Adrenal gland (tissue), 12 donors: ENCODE results near the gene RIT2. TPM values are rescaled to one million over a fixed set of nuclear protein-coding genes. Genes with fewer than 3 reads are reported as not detected.

Experiments used
- DNase-seq, 7 donors: peaks; one replicate each; pipeline ENCODE4 v3.0.0-alpha.2; 2019 to 2020
- H3K27ac ChIP-seq, 5 donors: fragments of 200-600 bp; sonication (generic) in 4 of 5; 1 replicate in 3 of 5; 2 replicates in 2 of 5; pipeline versions ENCODE4 v1.5.1 to v1.8.0; 2016 to 2020; ENCODE audit warnings: mild to moderate bottlenecking in 1 of 5
- H3K27me3 ChIP-seq: fragments of 200-600 bp; 2 replicates; pipeline ENCODE4 v1.8.0; 2021
- H3K36me3 ChIP-seq, 2 donors: fragments of 200-600 bp; replicated peaks in 1 of 2; 1 replicate in 1 of 2; 2 replicates in 1 of 2; pipeline versions ENCODE4 v1.5.1 to v1.8.0; 2018 to 2022
- H3K4me1 ChIP-seq, 2 donors: fragments of 200-600 bp; replicated peaks in 1 of 2; 1 replicate in 1 of 2; 2 replicates in 1 of 2; pipeline versions ENCODE4 v1.5.1 to v1.8.0; 2018 to 2021
- H3K4me3 ChIP-seq, 4 donors: fragments of 200-600 bp; sonication (generic) in 3 of 4; one replicate each; pipeline ENCODE4 v1.5.1; 2016 to 2018
- H3K9me3 ChIP-seq, 3 donors: fragments of 200-600 bp; sonication (generic) in 1 of 3; replicated peaks in 1 of 3; 1 replicate in 2 of 3; 2 replicates in 1 of 3; pipeline versions ENCODE4 v1.5.1 to v1.8.0; 2016 to 2021
- CTCF ChIP-seq, 6 experiments: fragments of 450-650 bp in 4 of 6; fragments of 200-600 bp in 2 of 6; sonication (generic) in 1 of 6; IDR thresholded peaks; 1 replicate in 5 of 6; 2 replicates in 1 of 6; pipeline versions ENCODE4 v1.5.1 to v1.8.0; 2016 to 2021; ENCODE audit warnings: antibody characterized with exemption in 6 of 6, mild to moderate bottlenecking in 2 of 6, moderate library complexity in 1 of 6
- POLR2A ChIP-seq, 2 donors: fragments of 450-650 bp; IDR thresholded peaks; one replicate each; pipeline ENCODE4 v1.6.1; 2017; ENCODE audit warnings: antibody characterized with exemption in 2 of 2, mild to moderate bottlenecking in 2 of 2, moderate library complexity in 1 of 2
- WGBS, 4 donors: extraction: QIAGEN DNeasy Blood & Tissue Kit in 2 of 4; methylation state at CpG; one replicate each; pipeline versions ENCODE4 v1.1.5 to v1.1.7; 2013 to 2017; 5-methylcytosine and 5-hydroxymethylcytosine counted together
- intact Hi-C, 2 donors: fragments of 100-400 bp; cut with DNase I; formaldehyde crosslinking; loops; one replicate each; pipeline versions ENCODE4 v1.14.1 to v1.15.0; 2022 to 2023
- polyA plus RNA-seq, 3 donors: library from polyadenylated mRNA; stranded (reverse); fragments of 200-250 nt in 2 of 3; fragments of 350-450 nt in 1 of 3; fragmentation: Illumina TruSeq in 1 of 3; extraction: RNeasy Lipid Tissue Mini Kit (QIAGEN cat#74804) in 1 of 3; gene quantifications; one replicate each; pipeline ENCODE4 v1.2.3, GENCODE V29; 2013 to 2014
- total RNA-seq, 9 donors: library from RNA; depleted of rRNA in 4 of 9; stranded (reverse); fragments of >200 nt in 4 of 9; fragments of 120-200 nt in 1 of 9; fragmentation: NEBNext Ultra II Directional in 1 of 9; extraction: Animal tissue kit (Norgen Biotek cat#: 25700) in 1 of 9; gene quantifications; one replicate each; pipeline versions ENCODE4 v1.1.0 to v1.2.4, GENCODE V29; 2013 to 2023
- donor health status: healthy with polysubstance abuse.
- donor health status: Bipolar disorder and iron deficiency.
- donor health status: DM: yes; HTN: yes; CAD: no.
- donor health status: DM: no; HTN: no; CAD: no.
- donor health status: DM: no; HTN: no; CAD: no.
- donor health status: DM: yes; HTN: yes; CAD: no.

RIT2 gene
- total and polyA plus RNA-seq, 12 donors = 0.20 to 0.99 (median 0.28) TPM; not detected in 7

DNA sequence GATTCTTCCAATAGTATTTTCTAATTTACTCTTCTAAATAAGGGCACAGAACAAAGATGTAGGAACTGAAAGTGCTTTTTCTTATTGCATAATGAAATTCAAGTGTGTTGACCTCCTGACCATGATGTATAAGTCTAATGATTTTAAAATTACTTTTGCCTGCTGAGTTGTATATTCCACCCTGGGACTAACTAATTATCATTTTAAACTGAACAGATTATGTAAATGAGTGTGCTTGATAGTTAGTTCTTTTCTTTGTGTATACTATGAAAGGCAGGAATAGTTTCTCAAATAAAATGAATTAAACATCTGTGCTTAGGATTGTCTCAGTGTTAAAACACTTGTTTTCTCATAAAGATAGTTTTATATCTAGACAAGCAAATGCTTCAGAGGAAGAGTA lies 284.5 kb downstream of the RIT2 start:
- Histone ChIP-seq H3K9me3 (no peaks in the 10 kb centered on the region), H3K36me3 (no peaks in the 10 kb centered on the region), H3K4me3 (no peak overlapping the region), H3K27me3 (no peaks in the 10 kb centered on the region), H3K4me1 (no peaks in the 10 kb centered on the region), H3K27ac (no peak overlapping the region)
- no peak for DNase-seq
- intact Hi-C loops = no loop called here
- no peak for TF ChIP-seq POLR2A (IDR thresholded peaks at IDR 0.05)
- TF ChIP-seq CTCF (IDR thresholded peaks at IDR 0.05) = no peak

- no peak for DNase-seq
- H3K27me3 ChIP-seq = no peaks in the 10 kb centered on the region
- H3K27ac ChIP-seq = no peak overlapping the region
- no peaks in the 10 kb centered on the region for H3K4me1 ChIP-seq
- WGBS, 4 donors = 83 to 93% (median 92%) methylated on average over 1 of the region's 1 CpG
- H3K36me3 ChIP-seq = no peaks in the 10 kb centered on the region
- no peaks in the 10 kb centered on the region for H3K9me3 ChIP-seq
- intact Hi-C loops = no loop called here
- TF ChIP-seq POLR2A (IDR thresholded peaks at IDR 0.05) (no peak), CTCF (IDR thresholded peaks at IDR 0.05) (no peak)
- no peak overlapping the region for H3K4me3 ChIP-seq
These were observed 286.6 kb downstream of the RIT2 start for GRCh38 chr18:42828881-42829280.

- H3K4me1 ChIP-seq = no peaks in the 10 kb centered on the region
- H3K27me3 ChIP-seq = no peaks in the 10 kb centered on the region
- no peaks in the 10 kb centered on the region for H3K9me3 ChIP-seq
- H3K36me3 ChIP-seq = no peaks in the 10 kb centered on the region
- TF ChIP-seq POLR2A (IDR thresholded peaks at IDR 0.05) (no peak), CTCF (IDR thresholded peaks at IDR 0.05) (no peak)
- H3K27ac ChIP-seq = no peak overlapping the region
- H3K4me3 ChIP-seq = no peak overlapping the region
- intact Hi-C loops = no loop called here
- DNase-seq = no peak
These were observed 291.3 kb downstream of the RIT2 start for GRCh38 chr18:42824178-42824577.

GRCh38 chr18:42822711-42823110 lies 292.8 kb downstream of the RIT2 start:
- no peak for TF ChIP-seq POLR2A (IDR thresholded peaks at IDR 0.05)
- no peak for TF ChIP-seq CTCF (IDR thresholded peaks at IDR 0.05)
- intact Hi-C loops = no loop called here

More at GRCh38 chr18:42822711-42823110, 292.8 kb downstream of the RIT2 start:
- Histone ChIP-seq H3K9me3 (no peaks in the 10 kb centered on the region), H3K36me3 (no peaks in the 10 kb centered on the region), H3K4me3 (no peak overlapping the region), H3K4me1 (no peaks in the 10 kb centered on the region), H3K27me3 (no peaks in the 10 kb centered on the region), H3K27ac (no peak overlapping the region)
- DNase-seq = no peak
- WGBS, 4 donors = 64 to 75% (median 65%) methylated on average over 3 of the region's 3 CpGs
